A549 (cell line): ENCODE measurements around the gene TMEM63C. TPM values are rescaled to one million over a fixed set of nuclear protein-coding genes. Genes with fewer than 3 reads are reported as not detected.

Experiments
- ATAC-seq, 2 experiments: fragments of 200-7000 bp in 1 of 2; fragments of >200 bp in 1 of 2; cut with Nextera tagmentation in 1 of 2; cut with Tn5 transposase in 1 of 2; 3 replicates each; pipeline versions ENCODE4 v1.8.0 to v1.9.1; 2018 to 2020; ENCODE audit warnings: mild to moderate bottlenecking in 1 of 2, moderate library complexity in 1 of 2
- CTCF ChIA-PET: fragments of 300-600 bp; sonication (Branson Sonifier 250); formaldehyde crosslinking; extraction: SDS; loops from one replicate; lab custom pipeline; 2021; ENCODE audit warnings: antibody characterized with exemption, inconsistent platforms; lab: Yijun Ruan, JAX
- POLR2A ChIA-PET: fragments of 350-600 bp; formaldehyde crosslinking; extraction: SDS; loops from one replicate; lab custom pipeline; 2021; ENCODE audit warnings: antibody characterized with exemption, inconsistent platforms; lab: Yijun Ruan, JAX
- DNase-seq, 2 experiments: peaks; one replicate each; pipeline versions ENCODE4 v3.0.0 to v3.0.0-alpha.2; 2011 to 2016; ENCODE audit warnings: low read depth in 1 of 2, low spot score in 1 of 2
- FAIRE-seq: peaks from 2 replicates; lab custom pipeline; 2011; peaks lifted over from hg19 to GRCh38; lab: Jason Lieb, UNC
- H3K27ac ChIP-seq, 2 experiments: fragments of >200 bp; sonication (Bioruptor Twin); formaldehyde crosslinking; 3 replicates each; pipeline ENCODE4 v1.5.1; 2016 to 2017
- H3K4me1 ChIP-seq: fragments of >200 bp; sonication (Bioruptor Twin); formaldehyde crosslinking; 3 replicates; pipeline ENCODE4 v1.6.1; 2016
- H3K4me2 ChIP-seq: fragments of >200 bp; sonication (Bioruptor Twin); formaldehyde crosslinking; 3 replicates; pipeline ENCODE4 v1.6.1; 2016
- H3K4me3 ChIP-seq: fragments of >200 bp; sonication (Bioruptor Twin); formaldehyde crosslinking; 3 replicates; pipeline ENCODE4 v1.5.1; 2016
- H3K9me3 ChIP-seq: fragments of >200 bp; sonication (Bioruptor Twin); formaldehyde crosslinking; 3 replicates; pipeline ENCODE4 v1.6.1; 2016
- ATOH8 ChIP-seq: fragments of 250-450 bp; sonication (Bioruptor Pico); IDR thresholded peaks from 2 replicates; pipeline ENCODE4 v1.5.0; 2020; ENCODE audit warnings: low read depth, mild to moderate bottlenecking, moderate library complexity
- CBX2 ChIP-seq: fragments of 200-600 bp; sonication (generic); IDR thresholded peaks from 2 replicates; pipeline ENCODE4 v1.6.1; 2016; ENCODE audit warnings: low read depth, mild to moderate bottlenecking, borderline replicate concordance
- CBX8 ChIP-seq: fragments of 200-600 bp; sonication (generic); IDR thresholded peaks from 2 replicates; pipeline ENCODE4 v1.6.1; 2016
- CTCF ChIP-seq: fragments of >200 bp; sonication (Bioruptor Twin); formaldehyde crosslinking; IDR thresholded peaks from 3 replicates; pipeline ENCODE4 v1.5.1; 2016
- EHF ChIP-seq: fragments of 250-450 bp; sonication (Bioruptor Pico); IDR thresholded peaks from 2 replicates; pipeline ENCODE4 v1.5.0; 2020; ENCODE audit warnings: mild to moderate bottlenecking
- EHMT2 ChIP-seq: fragments of 200-600 bp; sonication (generic); IDR thresholded peaks from 2 replicates; pipeline ENCODE4 v1.6.1; 2016; ENCODE audit warnings: antibody characterized with exemption, low read depth, mild to moderate bottlenecking, moderate library complexity
- ELK1 ChIP-seq: fragments of 150-350 bp; IDR thresholded peaks from 2 replicates; pipeline ENCODE4 v1.6.1; 2014; ENCODE audit warnings: low read depth, mild to moderate bottlenecking, low read length
- EP300 ChIP-seq, 2 experiments: fragments of >200 bp; sonication (Bioruptor Twin); formaldehyde crosslinking; IDR thresholded peaks; 2 replicates in 1 of 2; 3 replicates in 1 of 2; pipeline ENCODE4 v1.6.1; 2016 to 2017
- FOSB ChIP-seq: fragments of 250-450 bp; sonication (Bioruptor Pico); IDR thresholded peaks from 2 replicates; pipeline ENCODE4 v1.5.0; 2020; ENCODE audit warnings: mild to moderate bottlenecking, moderate library complexity
- FOXS1 ChIP-seq: fragments of 250-450 bp; sonication (Bioruptor Pico); IDR thresholded peaks from 2 replicates; pipeline ENCODE4 v1.5.0; 2020; ENCODE audit warnings: mild to moderate bottlenecking, moderate library complexity
- GATA3 ChIP-seq: IDR thresholded peaks from 2 replicates; pipeline ENCODE4 v1.6.1; 2012; ENCODE audit warnings: borderline replicate concordance
- HDAC2 ChIP-seq: fragments of 200-600 bp; sonication (generic); IDR thresholded peaks from 2 replicates; pipeline ENCODE4 v1.6.1; 2016
- HOXA7 ChIP-seq: fragments of 250-450 bp; sonication (Bioruptor Pico); IDR thresholded peaks from 2 replicates; pipeline ENCODE4 v1.5.0; 2020; ENCODE audit warnings: mild to moderate bottlenecking, moderate library complexity
- HOXB5 ChIP-seq: fragments of 250-450 bp; sonication (Bioruptor Pico); IDR thresholded peaks from 2 replicates; pipeline ENCODE4 v1.5.0; 2020; ENCODE audit warnings: mild to moderate bottlenecking, moderate library complexity
- JUN ChIP-seq, 2 experiments: fragments of >200 bp; sonication (Bioruptor Twin); formaldehyde crosslinking; IDR thresholded peaks; 2 replicates in 1 of 2; 3 replicates in 1 of 2; pipeline ENCODE4 v1.6.1; 2016 to 2017
- JUNB ChIP-seq: fragments of >200 bp; sonication (Bioruptor Twin); formaldehyde crosslinking; IDR thresholded peaks from 2 replicates; pipeline ENCODE4 v1.6.1; 2016
- KDM1A ChIP-seq: fragments of 200-600 bp; sonication (generic); IDR thresholded peaks from 2 replicates; pipeline ENCODE4 v1.6.1; 2016; ENCODE audit warnings: low read depth, mild to moderate bottlenecking
- MAX ChIP-seq: IDR thresholded peaks from 2 replicates; pipeline ENCODE4 v1.6.1; 2012
- MAZ ChIP-seq: fragments of 150-350 bp; IDR thresholded peaks from 2 replicates; pipeline ENCODE4 v1.6.1; 2014; ENCODE audit warnings: antibody characterized with exemption, low read depth, low read length, borderline replicate concordance
- NPAS2 ChIP-seq: fragments of 250-450 bp; sonication (Bioruptor Pico); IDR thresholded peaks from 2 replicates; pipeline ENCODE4 v1.8.0; 2022; ENCODE audit warnings: mild to moderate bottlenecking, moderate library complexity, borderline replicate concordance
- NR3C1 ChIP-seq: fragments of >200 bp; sonication (Bioruptor Twin); formaldehyde crosslinking; IDR thresholded peaks from 3 replicates; pipeline ENCODE4 v1.6.1; 2017
- RAD21 ChIP-seq, 2 experiments: fragments of >200 bp in 1 of 2; sonication (Bioruptor Twin) in 1 of 2; formaldehyde crosslinking in 1 of 2; IDR thresholded peaks in 1 of 2; conservative IDR thresholded peaks in 1 of 2; 2 replicates in 1 of 2; 3 replicates in 1 of 2; pipeline ENCODE4 v1.6.1; 2012 to 2018; ENCODE audit warnings: inconsistent platforms in 1 of 2
- RCOR1 ChIP-seq: fragments of 150-350 bp; IDR thresholded peaks from 2 replicates; pipeline ENCODE4 v1.6.1; 2014; ENCODE audit warnings: antibody characterized with exemption, low read length, low read depth
- REST ChIP-seq: fragments of 200-600 bp; sonication (generic); IDR thresholded peaks from 2 replicates; pipeline ENCODE4 v1.6.1; 2016; ENCODE audit warnings: antibody characterized with exemption, mild to moderate bottlenecking, moderate library complexity
- RFX5 ChIP-seq: fragments of 450-650 bp; IDR thresholded peaks from 2 replicates; pipeline ENCODE4 v1.7.1; 2014; ENCODE audit warnings: antibody characterized with exemption, mild to moderate bottlenecking, moderate library complexity
- RNF2 ChIP-seq: fragments of 200-600 bp; sonication (generic); IDR thresholded peaks from 2 replicates; pipeline ENCODE4 v1.6.1; 2016; ENCODE audit warnings: low read depth, mild to moderate bottlenecking, antibody characterized with exemption, moderate library complexity, borderline replicate concordance
- SMC3 ChIP-seq: fragments of >200 bp; sonication (Bioruptor Twin); formaldehyde crosslinking; IDR thresholded peaks from 3 replicates; pipeline ENCODE4 v1.6.1; 2018; ENCODE audit warnings: inconsistent platforms
- SREBF2 ChIP-seq: fragments of 450-650 bp; IDR thresholded peaks from 2 replicates; pipeline ENCODE4 v1.6.1; 2014; ENCODE audit warnings: mild to moderate bottlenecking, moderate library complexity
- ZNF302 ChIP-seq: fragments of 250-450 bp; sonication (Bioruptor Pico); IDR thresholded peaks from 2 replicates; pipeline ENCODE4 v1.9.0; 2021; ENCODE audit warnings: inconsistent platforms, mild to moderate bottlenecking, moderate library complexity
- WGBS: methylation state at CpG from one replicate; pipeline ENCODE4 v1.1.6; 2017; ENCODE audit errors: missing lambda C conversion rate; 5-methylcytosine and 5-hydroxymethylcytosine counted together
- polyA plus RNA-seq, 4 experiments: library from polyadenylated mRNA; depleted of rRNA in 3 of 4; stranded (reverse); fragments of >200 nt; fragmentation: RNase III in 1 of 4; extraction: RNeasy Plus Mini Kit Qiagen cat#74134 plus additional on column Dnase treatment in 1 of 4; gene quantifications; 2 replicates in 3 of 4; 3 replicates in 1 of 4; pipeline ENCODE4 v1.2.3, GENCODE V29; 2011 to 2017

The TMEM63C gene
- polyA plus RNA-seq, 2 of the 4 experiments (the other 2 are of a cell fraction) = 0.43 to 0.57 TPM

- ChIA-PET POLR2A (no interaction called here), CTCF (interaction anchor here (0.9 to 19.2 kb wide), 6 partner anchors 14 to 255 kb away, joined by 3 to 622 read pairs (median 12); partner anchors contain the start of genes GSTZ1 and POMT2)
- Histone ChIP-seq H3K27ac (no peak overlapping the region), H3K9me3 (no peaks in the 10 kb centered on the region), H3K4me1 (peaks cover 12% of the 10 kb centered on the region), H3K4me2 (no peak overlapping the region), H3K4me3 (no peak overlapping the region)
- 91% methylated on average over 8 of the region's 8 CpGs for WGBS
- TF ChIP-seq FOXS1 = no peak
- no peak for TF ChIP-seq EHF (CRISPR knock-in tag)
- TF ChIP-seq ZNF302 (CRISPR knock-in tag) = no peak
- no peak for TF ChIP-seq HOXB5
- TF ChIP-seq MAX = no peak
- no peak for TF ChIP-seq NPAS2
- no peak for TF ChIP-seq CBX8
- TF ChIP-seq RCOR1 = no peak
- no peak for TF ChIP-seq CTCF
- no peak for TF ChIP-seq SMC3
- TF ChIP-seq SREBF2 = no peak
- TF ChIP-seq HDAC2 = no peak
- no peak for TF ChIP-seq JUN (IDR thresholded peaks at IDR 0.05)
- TF ChIP-seq REST = no peak
- no peak for TF ChIP-seq EHMT2
- no peak for TF ChIP-seq EP300 (IDR thresholded peaks at IDR 0.05)
- no peak for TF ChIP-seq JUNB
- ATAC-seq = no peak
- no peak for DNase-seq
- FAIRE-seq = no peak
Observed at GRCh38 chr14:77296906-77297305, 115.3 kb downstream of the TMEM63C start.

GRCh38 chr14:77299771-77300170 lies 118.2 kb downstream of the TMEM63C start:
- POLR2A ChIA-PET = no interaction called here
- Histone ChIP-seq H3K9me3 (no peaks in the 10 kb centered on the region), H3K27ac (no peak overlapping the region), H3K4me2 (no peak overlapping the region), H3K4me3 (no peak overlapping the region), H3K4me1 (peaks cover 37% of the 10 kb centered on the region)
- no peak for DNase-seq
- no peak for FAIRE-seq
- 82% methylated on average over 4 of the region's 4 CpGs for WGBS
- CTCF ChIA-PET = interaction anchor here (1.2 to 19.2 kb wide), 12 partner anchors 10 to 252 kb away, joined by 3 to 622 read pairs (median 11); partner anchors contain the start of genes GSTZ1, POMT2 and ZDHHC22
- no peak for ATAC-seq
- no peak for TF ChIP-seq FOSB (CRISPR knock-in tag)
- no peak for TF ChIP-seq RFX5
- no peak for TF ChIP-seq HOXA7
- TF ChIP-seq NR3C1 = no peak
- TF ChIP-seq MAZ = no peak
- no peak for TF ChIP-seq ATOH8 (CRISPR knock-in tag)
- TF ChIP-seq RNF2 = no peak
- no peak for TF ChIP-seq RAD21 (conservative IDR thresholded peaks at IDR 0.05 in 1 of 2, IDR thresholded peaks at IDR 0.05 in 1 of 2)
- TF ChIP-seq REST = no peak
- TF ChIP-seq CBX2 = no peak
- TF ChIP-seq FOXS1 = no peak
- TF ChIP-seq GATA3 = no peak
- TF ChIP-seq KDM1A = no peak
- no peak for TF ChIP-seq JUNB
- no peak for TF ChIP-seq ELK1
